Measurements from ENCODE around the gene GNA12. TPM values are rescaled to one million over a fixed set of nuclear protein-coding genes. Genes with fewer than 3 reads are reported as not detected.
A peak's percentile ranks its signal among the peaks of the same experiment; 100 is the strongest.

Gene GNA12
- total RNA-seq, 1 donor from 2014 or later: 54.6 TPM

- ATAC-seq (ENCODE audit: low read depth) (no peak), DNase-seq (no peak)
- Mint-ChIP-seq H3K36me3 (ENCODE audit: low read depth) (peaks cover 65% of the 10 kb centered on the region), H3K4me3 (peak overlapping the region; percentile 62), H3K27ac (peak overlapping the region; percentile 91), H3K4me1 (peaks cover 74% of the 10 kb centered on the region), H3K9me3 (peaks cover 4% of the 10 kb centered on the region), H3K27me3 (no peaks in the 10 kb centered on the region)
- intact Hi-C loops (cut with micrococcal nuclease): no loop called here
- POLR2A ChIA-PET: interaction anchor here (1.2 to 2.4 kb wide), 2 partner anchors 16 to 80 kb away, joined by 3 to 9 read pairs; no protein-coding TSS in a partner anchor
- CTCF ChIA-PET: no interaction called here
- TF ChIP-seq CTCF (IDR thresholded peaks at IDR 0.05): no peak
Measured at GRCh38 chr7:2837496-2837895, 6.6 kb downstream of the GNA12 start.

GRCh38 chr7:2834748-2835441, 9.2 kb downstream of the GNA12 start:
- Mint-ChIP-seq H3K4me3 (no peak overlapping the region), H3K27me3 (no peaks in the 10 kb centered on the region), H3K9me3 (peaks cover 4% of the 10 kb centered on the region), H3K36me3 (ENCODE audit: low read depth) (peaks cover 65% of the 10 kb centered on the region), H3K27ac (peak overlapping the region; percentile 41), H3K4me1 (peaks cover 49% of the 10 kb centered on the region)
- no peak for TF ChIP-seq CTCF (IDR thresholded peaks at IDR 0.05)
- intact Hi-C loops (cut with micrococcal nuclease): no loop called here
- no peak for ATAC-seq (ENCODE audit: low read depth)
- DNase-seq: no peak
- CTCF ChIA-PET: no interaction called here
- POLR2A ChIA-PET: no interaction called here

- no peak for ATAC-seq (ENCODE audit: low read depth)
- CTCF ChIA-PET: no interaction called here
- intact Hi-C loops (cut with micrococcal nuclease): no loop called here
- no peak overlapping the region for H3K4me3 Mint-ChIP-seq
- TF ChIP-seq CTCF (IDR thresholded peaks at IDR 0.05): no peak
- no peaks in the 10 kb centered on the region for H3K9me3 Mint-ChIP-seq
- peaks cover 63% of the 10 kb centered on the region for H3K36me3 Mint-ChIP-seq (ENCODE audit: low read depth)
- DNase-seq: no peak
- H3K27me3 Mint-ChIP-seq: no peaks in the 10 kb centered on the region
- no peak overlapping the region for H3K27ac Mint-ChIP-seq
- POLR2A ChIA-PET: no interaction called here
- H3K4me1 Mint-ChIP-seq: peaks cover 33% of the 10 kb centered on the region
Measured at GRCh38 chr7:2833083-2833910, 10.8 kb downstream of the GNA12 start.

- no peak for DNase-seq
- H3K4me1 Mint-ChIP-seq: peaks cover 26% of the 10 kb centered on the region
- ATAC-seq (ENCODE audit: low read depth): no peak
- no peaks in the 10 kb centered on the region for H3K9me3 Mint-ChIP-seq
- no peak overlapping the region for H3K4me3 Mint-ChIP-seq
- no peak for TF ChIP-seq CTCF (IDR thresholded peaks at IDR 0.05)
- H3K27ac Mint-ChIP-seq: peak overlapping the region; percentile 30
- ChIA-PET CTCF (no interaction called here), POLR2A (no interaction called here)
- no peaks in the 10 kb centered on the region for H3K27me3 Mint-ChIP-seq
- H3K36me3 Mint-ChIP-seq (ENCODE audit: low read depth): peaks cover 59% of the 10 kb centered on the region
- intact Hi-C loops (cut with micrococcal nuclease): no loop called here
Measured at GRCh38 chr7:2832461-2832860, 11.6 kb downstream of the GNA12 start.

GRCh38 chr7:2830609-2831376, 13.3 kb downstream of the GNA12 start:
- peaks cover 23% of the 10 kb centered on the region for H3K4me1 Mint-ChIP-seq
- H3K36me3 Mint-ChIP-seq (ENCODE audit: low read depth): peaks cover 58% of the 10 kb centered on the region
- CTCF ChIA-PET: no interaction called here
- no peak for TF ChIP-seq CTCF (IDR thresholded peaks at IDR 0.05)
- POLR2A ChIA-PET: no interaction called here
- H3K4me3 Mint-ChIP-seq: no peak overlapping the region
- no peaks in the 10 kb centered on the region for H3K27me3 Mint-ChIP-seq
- intact Hi-C loops (cut with micrococcal nuclease): no loop called here
- DNase-seq: no peak
- H3K27ac Mint-ChIP-seq: no peak overlapping the region
- no peak for ATAC-seq (ENCODE audit: low read depth)
- H3K9me3 Mint-ChIP-seq: no peaks in the 10 kb centered on the region

Measured in activated B cell treated with CpG ODN at 0.5 μM for 24 hours (primary cell).